IMR-90 (cell line): ENCODE measurements around the gene KCNQ5. TPM values are rescaled to one million over a fixed set of nuclear protein-coding genes. Genes with fewer than 3 reads are reported as not detected.

Experiments used
- ATAC-seq: fragments of 200-7000 bp; cut with Tn5 transposase; 2 replicates; pipeline ENCODE4 v1.9.1; 2020; ENCODE audit warnings: low read depth, mild to moderate bottlenecking, moderate library complexity
- BruUV-seq: library from RNA; stranded (reverse); fragments of 400-500 nt; replicated peaks from 2 replicates; lab custom pipeline; 2021; lab: Mats Ljungman, UMichigan
- CTCF ChIA-PET: fragments of 300-600 bp; formaldehyde crosslinking; extraction: SDS; loops from one replicate; lab custom pipeline; 2021; ENCODE audit warnings: antibody characterized with exemption; lab: Yijun Ruan, JAX
- POLR2A ChIA-PET: fragments of 300-600 bp; sonication (Branson Sonifier 250); formaldehyde crosslinking; loops from one replicate; lab custom pipeline; 2022; ENCODE audit warnings: antibody characterized with exemption; ENCODE audit not compliant: unreplicated experiment; lab: Charles Lee
- DNase-seq: peaks from one replicate; pipeline ENCODE4 v3.0.0; 2013
- H2AFZ ChIP-seq: replicated peaks from 2 replicates; pipeline ENCODE3; 2013; ENCODE audit warnings: low read length, mild to moderate bottlenecking; ENCODE audit not compliant: poor library complexity
- H2AK5ac ChIP-seq: 2 replicates; pipeline ENCODE4 v1.6.1; 2013; ENCODE audit warnings: low read depth, low read length, inconsistent platforms
- H2AK9ac ChIP-seq: replicated peaks from 2 replicates; pipeline ENCODE3; 2013; ENCODE audit warnings: mild to moderate bottlenecking, low read depth, low read length, moderate library complexity; ENCODE audit not compliant: poor library complexity
- H2BK120ac ChIP-seq: 2 replicates; pipeline ENCODE4 v1.6.1; 2013; ENCODE audit warnings: low read depth, low read length, inconsistent platforms
- H2BK15ac ChIP-seq: 3 replicates; pipeline ENCODE4 v1.6.1; 2013; ENCODE audit warnings: low read depth, low read length, inconsistent platforms
- H2BK20ac ChIP-seq: 2 replicates; pipeline ENCODE4 v1.6.1; 2013; ENCODE audit warnings: low read depth, mild to moderate bottlenecking, inconsistent platforms, low read length, moderate library complexity
- H2BK5ac ChIP-seq: 2 replicates; pipeline ENCODE4 v1.6.1; 2013; ENCODE audit warnings: mild to moderate bottlenecking, low read depth, low read length, inconsistent platforms; ENCODE audit not compliant: poor library complexity, severe bottlenecking
- H3K14ac ChIP-seq: replicated peaks from 2 replicates; pipeline ENCODE4 v1.6.1; 2013; ENCODE audit warnings: low read depth, low read length, inconsistent platforms
- H3K18ac ChIP-seq: 2 replicates; pipeline ENCODE4 v1.6.1; 2013; ENCODE audit warnings: low read depth, low read length, control low read depth
- H3K23ac ChIP-seq: 2 replicates; pipeline ENCODE4 v1.6.1; 2013; ENCODE audit warnings: low read depth, low read length, inconsistent platforms
- H3K27ac ChIP-seq: 2 replicates; pipeline ENCODE4 v1.5.1; 2013; ENCODE audit warnings: mild to moderate bottlenecking, control low read depth, low read length; ENCODE audit not compliant: insufficient read depth
- H3K27me3 ChIP-seq: 2 replicates; pipeline ENCODE4 v1.6.1; 2013; ENCODE audit warnings: low read length; ENCODE audit not compliant: control insufficient read depth, insufficient read depth
- H3K36me3 ChIP-seq: 2 replicates; pipeline ENCODE4 v1.6.1; 2013; ENCODE audit warnings: low read length, mixed read lengths; ENCODE audit not compliant: control insufficient read depth, insufficient read depth
- H3K4ac ChIP-seq: 2 replicates; pipeline ENCODE4 v1.6.1; 2013; ENCODE audit warnings: low read depth, low read length, inconsistent platforms
- H3K4me1 ChIP-seq: 2 replicates; pipeline ENCODE4 v1.6.1; 2013; ENCODE audit warnings: low read length, mixed read lengths; ENCODE audit not compliant: control insufficient read depth, insufficient read depth
- H3K4me2 ChIP-seq: 2 replicates; pipeline ENCODE4 v1.6.1; 2013; ENCODE audit warnings: low read depth, mild to moderate bottlenecking, control low read depth, low read length, moderate library complexity
- H3K4me3 ChIP-seq: 2 replicates; pipeline ENCODE4 v1.5.1; 2013; ENCODE audit warnings: low read depth, mild to moderate bottlenecking, control low read depth, low read length, moderate library complexity; ENCODE audit not compliant: insufficient read depth
- H3K56ac ChIP-seq: 2 replicates; pipeline ENCODE4 v1.6.1; 2013; ENCODE audit warnings: low read length, inconsistent platforms; ENCODE audit not compliant: insufficient read depth; ENCODE audit errors: extremely low read depth
- H3K79me1 ChIP-seq, 2 experiments: 2 replicates each; pipeline ENCODE4 v1.6.1; 2013; ENCODE audit warnings: low read length in 2 of 2, inconsistent platforms in 1 of 2, low read depth in 1 of 2
- H3K9ac ChIP-seq: 2 replicates; pipeline ENCODE4 v1.6.1; 2013; ENCODE audit warnings: low read depth, low read length, control low read depth
- H3K9me1 ChIP-seq: 2 replicates; pipeline ENCODE4 v1.6.1; 2013; ENCODE audit warnings: low read length, inconsistent platforms; ENCODE audit not compliant: insufficient read depth
- H3K9me3 ChIP-seq: 2 replicates; pipeline ENCODE4 v1.6.1; 2013; ENCODE audit warnings: low read length; ENCODE audit not compliant: control insufficient read depth, insufficient read depth
- H4K20me1 ChIP-seq: 2 replicates; pipeline ENCODE4 v1.6.1; 2013; ENCODE audit warnings: low read length, inconsistent platforms; ENCODE audit not compliant: insufficient read depth
- H4K5ac ChIP-seq: 2 replicates; pipeline ENCODE4 v1.6.1; 2013; ENCODE audit warnings: mild to moderate bottlenecking, low read depth, low read length, control low read depth
- H4K8ac ChIP-seq, 2 experiments: 2 replicates each; pipeline ENCODE4 v1.6.1; 2013; ENCODE audit warnings: low read depth in 2 of 2, low read length in 2 of 2, control low read depth in 1 of 2, inconsistent platforms in 1 of 2
- H4K91ac ChIP-seq: 2 replicates; pipeline ENCODE4 v1.6.1; 2013; ENCODE audit warnings: low read depth, low read length, inconsistent platforms; ENCODE audit not compliant: insufficient read depth
- BHLHE40 ChIP-seq: fragments of 150-350 bp; IDR thresholded peaks from 2 replicates; pipeline ENCODE4 v1.6.1; 2016; ENCODE audit warnings: mild to moderate bottlenecking, low read depth, low read length
- CEBPB ChIP-seq: IDR thresholded peaks from 2 replicates; pipeline ENCODE4 v1.6.1; 2012; ENCODE audit warnings: low read depth, low read length, improper control_type of control experiment
- CHD1 ChIP-seq: IDR thresholded peaks from 2 replicates; pipeline ENCODE4 v1.6.1; 2012; ENCODE audit warnings: low read depth, low read length, improper control_type of control experiment
- CTCF ChIP-seq: conservative IDR thresholded peaks from 2 replicates; pipeline ENCODE4 v1.5.1; 2012; ENCODE audit warnings: mild to moderate bottlenecking, low read depth, low read length, improper control_type of control experiment
- ELK1 ChIP-seq: fragments of 150-350 bp; IDR thresholded peaks from 2 replicates; pipeline ENCODE4 v1.6.1; 2016; ENCODE audit warnings: low read depth, mild to moderate bottlenecking, low read length, moderate library complexity, borderline replicate concordance
- MAZ ChIP-seq: IDR thresholded peaks from 2 replicates; pipeline ENCODE4 v1.6.1; 2012; ENCODE audit warnings: low read depth, mild to moderate bottlenecking, low read length, improper control_type of control experiment, moderate library complexity, borderline replicate concordance
- MXI1 ChIP-seq: IDR thresholded peaks from 2 replicates; pipeline ENCODE4 v1.6.1; 2012; ENCODE audit warnings: low read depth, mild to moderate bottlenecking, low read length, moderate library complexity, borderline replicate concordance
- NFE2L2 ChIP-seq: fragments of 150-350 bp; IDR thresholded peaks from 2 replicates; pipeline ENCODE4 v1.6.1; 2016; ENCODE audit warnings: low read depth, mild to moderate bottlenecking, low read length
- POLR2A ChIP-seq: IDR thresholded peaks from 2 replicates; pipeline ENCODE4 v1.6.1; 2012; ENCODE audit warnings: mild to moderate bottlenecking, low read depth, low read length
- RAD21 ChIP-seq: IDR thresholded peaks from 2 replicates; pipeline ENCODE4 v1.6.1; 2012; ENCODE audit warnings: low read length, improper control_type of control experiment
- RCOR1 ChIP-seq: IDR thresholded peaks from 2 replicates; pipeline ENCODE4 v1.6.1; 2012; ENCODE audit warnings: mild to moderate bottlenecking, low read length, improper control_type of control experiment; ENCODE audit not compliant: insufficient replicate concordance
- RFX5 ChIP-seq: IDR thresholded peaks from 2 replicates; pipeline ENCODE4 v1.8.0; 2012; ENCODE audit warnings: low read depth, mild to moderate bottlenecking, low read length, moderate library complexity
- SMC3 ChIP-seq: fragments of 150-350 bp; IDR thresholded peaks from 2 replicates; pipeline ENCODE4 v1.6.1; 2016; ENCODE audit warnings: low read depth, mild to moderate bottlenecking, antibody characterized with exemption, low read length, moderate library complexity
- USF2 ChIP-seq: fragments of 150-350 bp; IDR thresholded peaks from 2 replicates; pipeline ENCODE4 v1.6.1; 2017; ENCODE audit warnings: mild to moderate bottlenecking, antibody characterized with exemption, low read length, low read depth
- WGBS, 2 experiments: methylation state at CpG; one replicate each; pipeline versions ENCODE4 v1.1.5 to v1.1.7; 2013; ENCODE audit warnings: missing lambda C conversion rate in 2 of 2; ENCODE audit not compliant: insufficient read length in 1 of 2; ENCODE audit errors: extremely low coverage in 2 of 2; 5-methylcytosine and 5-hydroxymethylcytosine counted together
- dilution Hi-C: fragments of 300-500 bp; cut with HindIII; formaldehyde crosslinking; loops from one replicate; pipeline ENCODE4 v1.14.3; 2018; ENCODE audit warnings: low sequenced_read_pairs; ENCODE audit not compliant: unreplicated experiment
- in situ Hi-C: fragments of 300-500 bp; cut with MboI; formaldehyde crosslinking; loops from 3 replicates; pipeline ENCODE4 v1.14.3; 2019; ENCODE audit warnings: low sequenced_read_pairs, inconsistent platforms, mixed read lengths
- intact Hi-C: fragments of 100-400 bp; cut with micrococcal nuclease; formaldehyde crosslinking; loops from 2 replicates; pipeline ENCODE4 v1.10.0; 2022
- polyA plus RNA-seq, 3 experiments: library from polyadenylated mRNA; depleted of rRNA; stranded (reverse); fragments of >200 nt; gene quantifications; 2 replicates each; pipeline ENCODE4 v1.2.3, GENCODE V29; 2012; ENCODE audit warnings: low replicate concordance in 1 of 3
- total RNA-seq: library from RNA; depleted of rRNA; stranded (reverse); fragments of >200 nt; gene quantifications from 2 replicates; pipeline ENCODE4 v1.2.3, GENCODE V29; 2012

KCNQ5 gene
- total and polyA plus RNA-seq, 2 of the 4 experiments (the other 2 are of a cell fraction), result 0.75 to 1.3 TPM

- no peak overlapping the region for H2BK120ac ChIP-seq
- H2BK5ac ChIP-seq, result no peak overlapping the region
- intact Hi-C loops, result no loop called here
- dilution Hi-C loops, result no loop called here
- no peak overlapping the region for H3K18ac ChIP-seq
- H3K27me3 ChIP-seq, result no peaks in the 10 kb centered on the region
- H2AK5ac ChIP-seq, result no peak overlapping the region
- H4K8ac ChIP-seq, result no peak overlapping the region
- no peaks in the 10 kb centered on the region for H3K36me3 ChIP-seq
- no peak overlapping the region for H3K9ac ChIP-seq
- no peaks in the 10 kb centered on the region for H3K9me3 ChIP-seq
- H3K4me1 ChIP-seq, result peaks cover 2% of the 10 kb centered on the region; the same call in 1 of the 2 replicates
- no peaks in the 10 kb centered on the region; a peak in 1 of 4 replicates for H3K79me1 ChIP-seq
- H3K56ac ChIP-seq, result no peak overlapping the region
- POLR2A ChIA-PET, result no interaction called here
- no TSS peak for BruUV-seq
- no peak overlapping the region for H4K91ac ChIP-seq
- ATAC-seq, result no peak
- WGBS, 2 experiments, result 86% methylated on average over 1 of the region's 1 CpG; no CpG with 5 or more reads in 1 of the 2 experiments
- H2BK20ac ChIP-seq, result no peak overlapping the region
- no peak overlapping the region for H2AK9ac ChIP-seq
- no peak overlapping the region for H3K4me3 ChIP-seq
- no peak overlapping the region for H4K5ac ChIP-seq
- no peak overlapping the region for H3K14ac ChIP-seq
- no peak overlapping the region for H2AFZ ChIP-seq
- H3K4ac ChIP-seq, result no peak overlapping the region
- TF ChIP-seq CHD1 (no peak), NFE2L2 (no peak), SMC3 (no peak), MXI1 (no peak), RAD21 (no peak), USF2 (no peak), ELK1 (no peak), BHLHE40 (no peak), POLR2A (no peak), CTCF (no peak), RCOR1 (no peak), RFX5 (no peak), MAZ (no peak), CEBPB (no peak)
- no peaks in the 10 kb centered on the region for H4K20me1 ChIP-seq
- DNase-seq, result no peak
- H3K27ac ChIP-seq, result no peak overlapping the region
- no peak overlapping the region for H3K23ac ChIP-seq
- CTCF ChIA-PET, result no interaction called here
- no peak overlapping the region for H2BK15ac ChIP-seq
- in situ Hi-C loops, result no loop called here
- no peak overlapping the region for H3K4me2 ChIP-seq
- no peaks in the 10 kb centered on the region for H3K9me1 ChIP-seq
Measured at GRCh38 chr6:73024598-73024997, 402.7 kb downstream of the KCNQ5 start.
